Colonic mucosa (tissue), 4 donors: Measurements from ENCODE around the gene EIF5. TPM values are rescaled to one million over a fixed set of nuclear protein-coding genes. Genes with fewer than 3 reads are reported as not detected.

ENCODE experiments used
- DNase-seq: peaks from one replicate; pipeline ENCODE4 v3.0.0-alpha.2; 2020
- H3K27ac ChIP-seq: fragments of 200-600 bp; one replicate; pipeline ENCODE4 v1.8.0; 2021
- H3K27me3 ChIP-seq: fragments of 200-600 bp; one replicate; pipeline ENCODE4 v1.8.0; 2021
- H3K36me3 ChIP-seq: fragments of 200-600 bp; one replicate; pipeline ENCODE4 v1.8.0; 2021
- H3K4me1 ChIP-seq: fragments of 200-600 bp; one replicate; pipeline ENCODE4 v1.8.0; 2021; ENCODE audit warnings: mild to moderate bottlenecking
- H3K4me3 ChIP-seq: fragments of 200-600 bp; one replicate; pipeline ENCODE4 v1.8.0; 2021
- H3K9ac ChIP-seq, 2 donors: one replicate each; pipeline ENCODE4 v1.7.0; 2013; ENCODE audit warnings: control low read depth in 2 of 2, low read depth in 2 of 2, low read length in 2 of 2
- H3K9me3 ChIP-seq: fragments of 200-600 bp; one replicate; pipeline ENCODE4 v1.8.0; 2021
- intact Hi-C: fragments of 100-400 bp; cut with DNase I; formaldehyde crosslinking; loops from one replicate; pipeline ENCODE4 v1.14.1; 2022
- total RNA-seq, 2 donors: library from RNA; stranded (reverse); fragmentation: NEBNext Ultra II Directional in 1 of 2; extraction: Animal tissue kit (Norgen Biotek cat#: 25700) in 1 of 2; gene quantifications; one replicate each; pipeline ENCODE4 v1.2.1, GENCODE V29; 2021
- TF ChIP-seq, protein P1 (sequence below): fragments of 200-600 bp; IDR thresholded peaks from one replicate; pipeline ENCODE4 v1.8.0; 2022; ENCODE audit warnings: antibody characterized with exemption, mild to moderate bottlenecking
- donor health status: healthy.
- donor health status: DM: no; HTN: no; CAD: no.
- donor health status: DM: no; HTN: no; CAD: no.

Gene EIF5
- total RNA-seq, 2 donors from 2014 or later: 169 to 265 TPM

DNA sequence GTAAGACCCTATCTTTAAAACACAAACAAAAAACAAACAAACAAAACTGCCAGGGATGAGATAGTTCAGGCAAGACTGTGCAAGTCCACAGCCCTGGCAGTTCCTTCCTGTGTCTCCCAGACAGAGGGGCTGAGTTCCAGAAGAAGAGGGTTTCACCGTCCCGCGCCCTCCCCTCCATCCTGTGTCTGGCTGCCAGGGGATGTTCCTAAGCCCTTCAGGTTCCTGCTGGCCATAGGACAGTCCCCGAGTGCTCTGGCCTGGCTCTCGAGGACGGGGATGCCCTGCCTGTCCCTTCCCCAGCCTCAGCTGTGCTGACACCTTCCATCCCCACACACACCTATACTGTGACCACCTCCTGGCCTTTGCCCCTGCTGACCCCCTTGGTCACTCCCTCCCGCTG is 40.6 kb upstream of the EIF5 start:
- Histone ChIP-seq H3K27me3 (no peaks in the 10 kb centered on the region), H3K4me3 (no peak overlapping the region), H3K27ac (no peak overlapping the region), H3K36me3 (no peaks in the 10 kb centered on the region), H3K9ac (no peak overlapping the region), H3K4me1 (no peaks in the 10 kb centered on the region), H3K9me3 (no peaks in the 10 kb centered on the region)
- intact Hi-C loops: loop anchor here (2.0 to 10.0 kb wide), 3 partner anchors 106 to 215 kb away; no protein-coding TSS in a partner anchor
- no peak for DNase-seq
- TF ChIP-seq, protein P1, sequence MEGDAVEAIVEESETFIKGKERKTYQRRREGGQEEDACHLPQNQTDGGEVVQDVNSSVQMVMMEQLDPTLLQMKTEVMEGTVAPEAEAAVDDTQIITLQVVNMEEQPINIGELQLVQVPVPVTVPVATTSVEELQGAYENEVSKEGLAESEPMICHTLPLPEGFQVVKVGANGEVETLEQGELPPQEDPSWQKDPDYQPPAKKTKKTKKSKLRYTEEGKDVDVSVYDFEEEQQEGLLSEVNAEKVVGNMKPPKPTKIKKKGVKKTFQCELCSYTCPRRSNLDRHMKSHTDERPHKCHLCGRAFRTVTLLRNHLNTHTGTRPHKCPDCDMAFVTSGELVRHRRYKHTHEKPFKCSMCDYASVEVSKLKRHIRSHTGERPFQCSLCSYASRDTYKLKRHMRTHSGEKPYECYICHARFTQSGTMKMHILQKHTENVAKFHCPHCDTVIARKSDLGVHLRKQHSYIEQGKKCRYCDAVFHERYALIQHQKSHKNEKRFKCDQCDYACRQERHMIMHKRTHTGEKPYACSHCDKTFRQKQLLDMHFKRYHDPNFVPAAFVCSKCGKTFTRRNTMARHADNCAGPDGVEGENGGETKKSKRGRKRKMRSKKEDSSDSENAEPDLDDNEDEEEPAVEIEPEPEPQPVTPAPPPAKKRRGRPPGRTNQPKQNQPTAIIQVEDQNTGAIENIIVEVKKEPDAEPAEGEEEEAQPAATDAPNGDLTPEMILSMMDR: no peak

DNA sequence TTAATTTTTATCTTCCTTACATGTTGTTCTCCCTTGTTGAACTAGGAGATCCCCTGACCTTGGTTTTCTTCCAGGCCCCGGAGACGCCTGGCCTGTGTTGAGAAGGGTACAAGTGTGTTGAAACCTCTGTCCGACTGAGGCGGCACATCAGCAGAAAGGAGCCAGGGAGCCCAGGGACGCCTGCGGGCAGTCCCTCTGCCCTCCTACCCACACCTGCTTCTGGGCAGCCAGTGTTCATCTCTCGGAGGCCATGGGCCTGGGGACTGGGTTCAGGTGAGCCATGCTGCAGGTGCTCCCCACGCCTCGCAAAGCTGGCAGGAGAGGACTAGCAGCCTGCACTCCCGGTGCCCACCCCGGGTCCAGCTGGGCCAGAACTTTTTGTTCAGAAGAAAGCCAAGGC is 39.9 kb upstream of the EIF5 start:
- Histone ChIP-seq H3K9me3 (no peaks in the 10 kb centered on the region), H3K36me3 (no peaks in the 10 kb centered on the region), H3K4me3 (no peak overlapping the region), H3K27ac (no peak overlapping the region), H3K9ac (no peak overlapping the region), H3K27me3 (no peaks in the 10 kb centered on the region), H3K4me1 (no peaks in the 10 kb centered on the region)
- TF ChIP-seq, protein P1: no peak
- intact Hi-C loops: loop anchor here (5.0 to 10.0 kb wide), 2 partner anchors 107 to 189 kb away; no protein-coding TSS in a partner anchor
- DNase-seq: peak; percentile 5

DNA sequence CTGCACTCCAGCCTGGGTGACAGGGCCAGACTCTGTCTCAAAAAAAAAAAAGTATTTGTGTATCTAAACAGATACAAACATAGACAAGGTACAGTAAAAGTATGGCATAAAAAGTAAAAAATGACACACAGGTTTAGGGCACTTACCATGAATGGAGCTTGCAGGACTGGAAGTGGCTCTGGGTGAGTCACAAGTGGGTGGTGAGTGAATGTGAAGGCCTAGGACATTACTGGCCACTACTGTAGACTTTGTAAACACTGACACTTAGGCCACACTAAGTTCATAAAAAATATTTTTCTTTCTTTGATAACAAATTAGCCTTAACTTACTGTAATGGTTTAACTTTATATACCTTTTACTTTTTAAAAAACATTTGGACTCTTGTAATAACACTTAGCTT is 38.0 kb upstream of the EIF5 start:
- Histone ChIP-seq H3K36me3 (no peaks in the 10 kb centered on the region), H3K4me3 (no peak overlapping the region), H3K27ac (no peak overlapping the region), H3K9me3 (no peaks in the 10 kb centered on the region), H3K9ac (no peak overlapping the region), H3K27me3 (no peaks in the 10 kb centered on the region), H3K4me1 (no peaks in the 10 kb centered on the region)
- DNase-seq: peak; percentile 14
- TF ChIP-seq, protein P1: no peak
- intact Hi-C loops: loop anchor here (10.0 kb wide), 1 partner anchor 191 kb away; no protein-coding TSS in a partner anchor

DNA sequence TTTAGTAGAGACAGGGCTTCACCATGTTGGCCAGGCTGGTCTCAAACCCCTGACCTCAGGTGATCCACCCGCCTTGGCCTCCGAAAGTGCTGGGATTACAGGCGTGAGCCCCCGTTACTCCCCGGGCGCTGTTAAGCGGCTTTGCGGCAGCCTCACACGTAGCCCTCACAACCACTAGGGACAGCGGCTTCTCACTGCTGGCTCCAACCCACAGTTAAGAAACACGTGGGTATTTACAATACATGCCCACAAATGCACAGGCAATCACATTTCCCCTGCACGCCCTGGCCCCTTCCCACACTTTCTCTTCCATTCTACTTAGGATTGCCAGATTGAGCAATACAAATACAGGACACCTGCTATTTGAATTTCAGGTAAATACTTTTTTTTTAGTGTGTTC is 37.0 kb upstream of the EIF5 start:
- no peak overlapping the region for H3K9ac ChIP-seq
- DNase-seq: no peak
- H3K27me3 ChIP-seq: no peaks in the 10 kb centered on the region

DNA sequence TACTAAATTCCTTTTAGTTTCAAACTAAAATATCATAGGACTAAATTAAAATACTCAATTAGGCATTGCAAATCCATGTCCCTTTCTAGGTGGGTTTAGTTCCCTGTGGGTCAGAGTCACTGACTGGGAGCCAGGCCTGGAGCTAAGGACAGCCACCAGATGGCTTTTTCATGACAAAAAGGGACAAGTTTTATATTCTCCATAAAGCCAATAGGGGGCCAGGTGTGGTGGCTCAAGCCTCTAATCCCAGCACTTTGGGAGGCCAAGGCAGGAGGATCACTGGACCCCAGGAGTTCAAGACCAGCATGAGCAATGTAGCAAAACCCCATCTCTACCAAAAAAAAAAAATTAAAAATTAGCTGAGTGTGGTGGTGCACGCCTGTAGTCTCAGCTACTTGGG is 35.4 kb upstream of the EIF5 start:
- no peaks in the 10 kb centered on the region for H3K27me3 ChIP-seq
- TF ChIP-seq, protein P1: no peak
- intact Hi-C loops: loop anchor here (10.0 kb wide), 1 partner anchor 194 kb away; no protein-coding TSS in a partner anchor
- H3K27ac ChIP-seq: no peak overlapping the region
- no peak for DNase-seq
- H3K4me3 ChIP-seq: no peak overlapping the region
- H3K36me3 ChIP-seq: no peaks in the 10 kb centered on the region
- H3K9me3 ChIP-seq: no peaks in the 10 kb centered on the region
- H3K4me1 ChIP-seq: no peaks in the 10 kb centered on the region
- H3K9ac ChIP-seq: no peak overlapping the region

More for the DNA sequence above, 37.0 kb upstream of the EIF5 start:
- H3K4me3 ChIP-seq: no peak overlapping the region
- TF ChIP-seq, protein P1: no peak
- H3K9me3 ChIP-seq: no peaks in the 10 kb centered on the region
- no peak overlapping the region for H3K27ac ChIP-seq
- H3K4me1 ChIP-seq: no peaks in the 10 kb centered on the region
- intact Hi-C loops: loop anchor here (10.0 kb wide), 1 partner anchor 192 kb away; no protein-coding TSS in a partner anchor
- no peaks in the 10 kb centered on the region for H3K36me3 ChIP-seq
